ENCODE data around the gene STC2. TPM values are rescaled to one million over a fixed set of nuclear protein-coding genes. Genes with fewer than 3 reads are reported as not detected.
A peak's percentile ranks its signal among the peaks of the same experiment; 100 is the strongest.

STC2 gene
- polyA plus RNA-seq, 2 of the 4 experiments (the other 2 are of a cell fraction), result 45.2 to 46.1 TPM

GRCh38 chr5:173302546-173303155 lies 25.6 kb downstream of the STC2 start:
- DNase-seq (ENCODE audit: low read depth in 1 of 2, low spot score in 1 of 2), result peak; percentile 39 to 69
- TF ChIP-seq HDAC2 (IDR thresholded peaks at IDR 0.05), result no peak
- TF ChIP-seq TP53 (CRISPR knock-in tag; IDR thresholded peaks at IDR 0.05), result no peak
- no peak for TF ChIP-seq JUN (IDR thresholded peaks at IDR 0.05)
- no peak for TF ChIP-seq GATA3 (IDR thresholded peaks at IDR 0.05; ENCODE audit: borderline replicate concordance)
- no peak for TF ChIP-seq HOXB13 (CRISPR knock-in tag; IDR thresholded peaks at IDR 0.05; ENCODE audit: low read depth)
- no peak for TF ChIP-seq CHD2 (IDR thresholded peaks at IDR 0.05; ENCODE audit: low read length, partially characterized antibody)
- TF ChIP-seq USF2 (IDR thresholded peaks at IDR 0.05), result no peak
- TF ChIP-seq FOXS1 (CRISPR knock-in tag; IDR thresholded peaks at IDR 0.05), result no peak
- no peak for TF ChIP-seq CEBPB (IDR thresholded peaks at IDR 0.05)
- TF ChIP-seq NFE2L2 (conservative IDR thresholded peaks at IDR 0.05; ENCODE audit: low read length), result no peak
- H3K4me2 ChIP-seq, result peak overlapping the region; percentile 12
- peak overlapping the region in 1 of 2 experiments; percentile 70; a peak in 3 of 6 replicates for H3K27ac ChIP-seq
- no peak for FAIRE-seq
- no peak overlapping the region for H3K4me3 ChIP-seq
- 82% methylated on average over 6 of the region's 6 CpGs for WGBS (ENCODE audit: missing lambda C conversion rate)
- ChIA-PET POLR2A (interaction anchor here (0.8 to 1.6 kb wide), 2 partner anchors 25 to 27 kb away, joined by 3 to 5 read pairs; partner anchors contain the start of gene STC2), CTCF (interaction anchor here (0.7 to 13.2 kb wide), 9 partner anchors 8 to 670 kb away, joined by 3 to 129 read pairs (median 4); partner anchors contain the start of gene STC2)
- H3K9me3 ChIP-seq, result peaks cover 6% of the 10 kb centered on the region; the same call in 2 of the 3 replicates
- peaks cover 32% of the 10 kb centered on the region for H3K4me1 ChIP-seq
- ATAC-seq, result peak; percentile 74 to 89

GRCh38 chr5:173301695-173302545 lies 26.3 kb downstream of the STC2 start:
- no peak for FAIRE-seq
- peak overlapping the region; percentile 12 for H3K4me2 ChIP-seq

More at GRCh38 chr5:173301695-173302545, 26.3 kb downstream of the STC2 start:
- 77% methylated on average over 12 of the region's 17 CpGs for WGBS (ENCODE audit: missing lambda C conversion rate)
- no peaks in the 10 kb centered on the region for H3K9me3 ChIP-seq
- no peak overlapping the region for H3K4me3 ChIP-seq
- CTCF ChIA-PET, result interaction anchor here (0.6 to 13.2 kb wide), 10 partner anchors 7 to 587 kb away, joined by 3 to 129 read pairs (median 4); partner anchors contain the start of gene STC2
- H3K27ac ChIP-seq, result peak overlapping the region in 1 of 2 experiments; percentile 70; a peak in 3 of 6 replicates
- POLR2A ChIA-PET, result no interaction called here
- H3K4me1 ChIP-seq, result peaks cover 32% of the 10 kb centered on the region
- DNase-seq (ENCODE audit: low read depth in 1 of 2, low spot score in 1 of 2), result no peak
- no peak for ATAC-seq
- no peak for TF ChIP-seq FOSB (CRISPR knock-in tag; IDR thresholded peaks at IDR 0.05)
- no peak for TF ChIP-seq USF2 (IDR thresholded peaks at IDR 0.05)
- TF ChIP-seq ELK1 (IDR thresholded peaks at IDR 0.05; ENCODE audit: low read depth, low read length), result no peak
- TF ChIP-seq FOXS1 (CRISPR knock-in tag; IDR thresholded peaks at IDR 0.05), result no peak
- TF ChIP-seq RFX5 (IDR thresholded peaks at IDR 0.05), result no peak
- TF ChIP-seq TP53 (CRISPR knock-in tag; IDR thresholded peaks at IDR 0.05), result no peak
- no peak for TF ChIP-seq BCL3 (IDR thresholded peaks at IDR 0.05)
- TF ChIP-seq CHD2 (IDR thresholded peaks at IDR 0.05; ENCODE audit: low read length, partially characterized antibody), result no peak
- TF ChIP-seq GATA3 (IDR thresholded peaks at IDR 0.05; ENCODE audit: borderline replicate concordance), result no peak
- no peak for TF ChIP-seq KDM5A (IDR thresholded peaks at IDR 0.05)
- no peak for TF ChIP-seq KDM1A (IDR thresholded peaks at IDR 0.05; ENCODE audit: low read depth)
- no peak for TF ChIP-seq CBX8 (IDR thresholded peaks at IDR 0.05)
- TF ChIP-seq EP300 (IDR thresholded peaks at IDR 0.05), result no peak
- no peak for TF ChIP-seq MAFK (IDR thresholded peaks at IDR 0.05; ENCODE audit: partially characterized antibody)
- TF ChIP-seq MYC (IDR thresholded peaks at IDR 0.05; ENCODE audit: borderline replicate concordance, low read length), result no peak
- TF ChIP-seq CTCF (IDR thresholded peaks at IDR 0.05), result no peak
- TF ChIP-seq HOXB13 (CRISPR knock-in tag; IDR thresholded peaks at IDR 0.05; ENCODE audit: low read depth), result no peak
- no peak for TF ChIP-seq PBX3 (IDR thresholded peaks at IDR 0.05)

Data from A549 (cell line).